HG02840 (cell line): Measurements from ENCODE around the gene CD33.

Experiments used
- ATAC-seq: cut with Tn5 transposase; IDR thresholded peaks from one replicate; pipeline ENCODE4 v1.9.1; 2021; ENCODE audit warnings: mild to moderate bottlenecking, moderate library complexity, moderate number of reproducible peaks; ENCODE audit not compliant: unreplicated experiment, low FRiP score

Gene CD33

DNA sequence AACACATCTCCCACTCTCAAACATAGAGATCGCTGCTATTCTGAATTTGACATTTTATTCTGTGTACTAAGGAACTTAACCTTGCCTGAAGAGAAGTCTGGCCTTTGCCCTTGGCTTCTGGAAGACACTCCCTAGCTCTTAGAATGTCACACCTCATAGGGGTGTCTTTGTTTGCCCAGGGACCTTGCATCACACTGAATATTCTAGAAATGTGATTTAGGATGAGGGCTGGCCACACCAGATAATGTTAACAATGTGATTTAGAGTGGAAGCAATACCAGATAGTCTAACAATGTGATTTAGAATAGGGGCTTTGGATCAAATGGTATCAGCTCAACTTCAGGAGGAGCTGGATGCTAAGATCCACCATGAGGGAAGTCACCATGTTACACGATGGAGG lies 32.6 kb downstream of the CD33 start:
- no peak for ATAC-seq

DNA sequence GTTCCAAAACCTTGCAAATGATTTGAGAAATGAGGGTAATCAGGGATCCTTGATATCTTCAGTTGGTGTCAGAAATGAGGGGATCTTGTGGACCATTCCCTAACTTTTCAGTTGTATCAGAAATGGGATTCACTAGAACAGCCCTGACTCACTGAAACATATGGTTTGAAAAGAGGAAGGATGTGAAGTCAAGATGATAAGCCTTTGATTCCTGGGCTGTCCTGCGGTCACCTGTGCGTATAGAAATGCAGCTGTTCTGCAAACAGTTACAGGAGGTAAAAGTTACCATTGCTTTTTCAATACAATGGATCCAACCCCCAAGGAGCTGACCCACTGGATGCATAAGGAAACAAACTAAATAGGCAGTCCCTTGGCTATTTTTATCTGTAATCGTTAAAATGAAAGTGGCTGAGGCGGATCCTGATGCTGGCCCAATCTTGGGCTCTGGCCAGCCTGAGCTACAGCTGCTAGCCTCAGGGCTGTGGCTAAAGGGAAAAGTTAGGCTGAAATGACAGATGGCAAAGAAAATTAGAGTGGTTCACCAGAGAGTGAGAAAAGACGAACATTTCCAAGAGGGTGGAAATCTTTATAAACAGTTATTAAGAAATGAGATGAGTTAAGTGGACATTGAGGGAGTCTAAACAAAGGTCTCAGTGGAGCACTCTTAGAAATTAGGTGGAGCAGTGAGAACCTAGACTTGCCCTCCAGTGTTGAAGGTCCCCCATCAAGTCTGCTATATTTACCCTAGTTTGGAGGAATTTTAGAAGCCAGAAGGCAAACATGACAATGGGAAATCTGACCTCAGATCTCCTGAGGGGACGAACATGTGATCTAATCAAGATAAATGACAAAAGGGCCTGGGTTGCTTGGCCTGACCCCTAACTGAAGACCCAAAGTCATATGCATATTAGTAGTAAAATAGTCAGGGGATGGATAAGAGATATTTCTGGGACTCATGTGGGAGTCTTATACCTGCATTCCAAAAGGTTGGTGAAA lies 33.6 kb downstream of the CD33 start:
- ATAC-seq = no peak

GRCh38 chr19:51259348-51260245 lies 34.7 kb downstream of the CD33 start:
- ATAC-seq = no peak

- no peak for ATAC-seq
These were observed 38.9 kb downstream of the CD33 start for GRCh38 chr19:51263808-51264207.

GRCh38 chr19:51271067-51271466 lies 46.2 kb downstream of the CD33 start:
- no peak for ATAC-seq

GRCh38 chr19:51272183-51272810 lies 47.4 kb downstream of the CD33 start:
- no peak for ATAC-seq

- ATAC-seq = no peak
These were observed 49.3 kb downstream of the CD33 start for GRCh38 chr19:51274049-51274770.

GRCh38 chr19:51277112-51277511 lies 52.2 kb downstream of the CD33 start:
- no peak for ATAC-seq

- no peak for ATAC-seq
These were observed 57.5 kb downstream of the CD33 start for GRCh38 chr19:51282335-51282734.

DNA sequence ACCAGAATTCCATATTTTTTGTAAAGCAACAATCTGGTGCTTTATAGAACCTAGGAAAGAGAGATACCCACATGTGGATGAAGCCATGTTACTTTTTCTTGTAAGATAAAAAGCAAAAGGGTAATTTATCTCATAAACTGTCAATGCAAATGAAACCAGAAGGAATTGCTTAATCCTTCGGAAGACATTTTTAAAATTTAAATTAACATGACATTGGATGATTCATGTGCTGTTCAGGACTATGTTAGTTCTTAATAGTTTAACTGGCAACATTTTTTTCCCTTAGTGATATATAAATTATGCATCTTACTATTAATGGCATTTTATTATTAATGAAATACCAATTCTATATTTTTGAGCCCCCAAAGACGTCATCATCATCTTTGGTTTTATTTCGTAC lies 60.8 kb downstream of the CD33 start:
- no peak for ATAC-seq
